NCI-H2196 treated with DMSO at 0.1 percent for 48 hours (cell line): Measurements from ENCODE around the gene TBX19.

Experiments
- DNase-seq: peaks from one replicate; lab custom pipeline; 2025; ENCODE audit not compliant: unreplicated experiment; lab: John Stamatoyannopoulos, UW

TBX19 gene

DNA sequence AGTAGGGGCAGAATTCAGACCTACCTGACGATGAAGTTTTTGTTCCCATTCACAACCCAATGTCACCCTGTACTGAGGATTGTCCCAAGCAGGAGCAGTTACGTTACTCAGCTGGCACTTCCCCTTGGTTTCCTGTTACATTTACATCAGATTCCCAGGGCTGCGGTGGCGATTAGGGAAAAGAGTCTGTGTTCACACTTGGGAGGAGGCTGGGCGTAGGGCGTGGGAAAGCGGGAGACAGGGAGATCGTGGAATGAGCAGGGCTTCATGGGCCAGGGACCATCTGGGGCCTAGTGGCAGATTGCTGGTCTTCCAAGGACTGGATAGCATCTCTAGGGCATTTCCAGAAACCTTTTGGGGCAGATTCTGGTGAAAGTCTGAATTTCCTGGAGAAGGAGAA, 39.0 kb downstream of the TBX19 start:
- no peak for DNase-seq

DNA sequence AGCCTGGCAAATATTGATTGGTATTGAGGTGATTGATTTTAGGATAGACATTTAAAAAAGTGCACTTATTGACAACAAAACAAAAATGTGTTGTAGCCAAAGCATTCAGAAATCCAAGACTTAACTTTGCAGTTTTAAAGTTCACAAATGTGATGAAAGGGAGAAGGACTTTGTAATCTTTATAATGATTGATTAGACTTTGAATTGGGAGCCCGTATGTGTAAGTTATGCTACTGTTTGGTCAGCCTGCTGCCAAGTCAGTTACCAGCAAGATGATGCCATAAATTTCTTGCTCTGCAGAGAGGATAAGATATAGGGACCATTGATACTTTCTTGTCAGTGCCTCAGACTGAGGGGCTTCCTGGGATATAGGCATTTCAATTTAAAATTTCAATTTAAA, 39.5 kb downstream of the TBX19 start:
- DNase-seq = no peak

DNA sequence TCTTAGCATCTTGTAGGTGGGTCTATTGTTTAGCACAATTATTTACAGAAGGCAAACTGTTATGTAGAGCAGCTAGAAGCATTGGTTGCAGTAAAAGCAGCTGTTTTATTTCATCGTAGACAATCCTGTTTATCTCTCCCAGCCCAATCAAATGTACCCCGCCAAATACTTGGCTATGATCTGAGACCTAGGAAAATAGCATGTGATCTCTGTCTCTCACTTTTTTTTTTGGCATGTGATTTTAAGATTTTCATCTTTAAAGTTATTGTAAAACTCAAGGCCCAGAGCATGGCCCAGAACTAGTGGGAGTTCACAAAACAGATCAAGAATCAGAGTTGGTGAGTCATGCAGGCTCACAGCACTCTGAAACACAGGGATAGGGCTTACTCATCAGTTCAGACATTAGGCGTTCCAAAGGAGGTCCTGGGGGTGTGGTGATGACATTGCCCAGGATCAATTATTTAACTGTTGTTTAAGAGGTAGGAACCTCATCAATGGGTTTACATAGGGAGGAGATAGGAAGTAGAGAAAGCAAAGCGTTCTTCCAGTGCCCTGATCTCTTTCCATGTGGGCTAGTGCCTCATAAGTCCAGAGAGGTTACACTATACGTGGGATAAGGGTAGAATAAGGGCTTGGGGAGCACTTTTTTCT, 40.2 kb downstream of the TBX19 start:
- DNase-seq = no peak

DNA sequence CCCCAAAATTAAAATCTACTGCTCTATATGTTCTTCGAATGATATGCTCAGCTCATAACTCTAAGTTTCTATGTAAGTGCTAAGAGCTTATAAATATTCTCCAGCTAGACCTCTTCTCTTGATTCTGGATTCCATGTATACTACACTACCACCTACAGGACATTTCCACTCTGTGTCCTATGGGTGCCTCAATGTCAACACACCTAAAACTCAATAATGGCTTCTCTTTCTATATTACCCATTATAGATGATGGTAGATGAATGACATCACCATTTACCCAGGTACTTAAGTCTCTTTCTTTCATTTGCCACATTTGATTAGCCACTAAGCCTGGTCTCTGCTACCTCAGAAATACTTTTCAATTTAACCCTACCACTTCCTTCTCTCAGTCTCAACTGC, 41.3 kb downstream of the TBX19 start:
- peak; percentile 5 for DNase-seq

DNA sequence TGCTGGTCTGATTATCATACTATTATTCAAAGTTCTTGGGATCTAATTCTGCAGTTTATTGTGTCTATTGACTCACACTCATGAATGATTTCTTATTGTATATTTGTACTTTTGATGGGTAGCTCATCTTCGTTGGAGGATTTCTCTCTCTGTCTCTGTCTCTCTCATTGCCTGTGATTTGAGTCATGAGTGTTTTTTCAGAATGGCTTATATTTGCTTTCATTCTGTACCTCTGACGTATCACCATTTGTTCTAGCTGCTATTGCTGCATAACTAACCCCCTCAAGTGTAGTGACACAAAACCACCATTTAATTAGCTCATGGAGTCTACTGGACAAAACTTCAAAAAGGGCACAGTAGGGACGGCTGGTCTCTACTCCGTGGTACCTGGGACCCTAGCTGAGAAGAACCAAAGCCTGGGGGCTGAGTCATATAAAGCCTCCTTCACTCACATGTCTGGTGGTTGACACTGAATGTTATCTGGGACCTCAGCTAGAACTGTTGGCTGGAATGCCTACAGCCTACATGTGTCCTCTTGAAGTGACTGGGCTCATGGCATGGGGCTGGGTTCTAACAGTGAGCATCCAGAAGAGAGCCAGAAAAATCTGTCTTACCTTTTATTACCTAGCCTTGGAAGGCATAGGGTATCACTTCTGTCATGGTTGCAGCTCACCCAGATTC, 44.2 kb downstream of the TBX19 start:
- no peak for DNase-seq

DNA sequence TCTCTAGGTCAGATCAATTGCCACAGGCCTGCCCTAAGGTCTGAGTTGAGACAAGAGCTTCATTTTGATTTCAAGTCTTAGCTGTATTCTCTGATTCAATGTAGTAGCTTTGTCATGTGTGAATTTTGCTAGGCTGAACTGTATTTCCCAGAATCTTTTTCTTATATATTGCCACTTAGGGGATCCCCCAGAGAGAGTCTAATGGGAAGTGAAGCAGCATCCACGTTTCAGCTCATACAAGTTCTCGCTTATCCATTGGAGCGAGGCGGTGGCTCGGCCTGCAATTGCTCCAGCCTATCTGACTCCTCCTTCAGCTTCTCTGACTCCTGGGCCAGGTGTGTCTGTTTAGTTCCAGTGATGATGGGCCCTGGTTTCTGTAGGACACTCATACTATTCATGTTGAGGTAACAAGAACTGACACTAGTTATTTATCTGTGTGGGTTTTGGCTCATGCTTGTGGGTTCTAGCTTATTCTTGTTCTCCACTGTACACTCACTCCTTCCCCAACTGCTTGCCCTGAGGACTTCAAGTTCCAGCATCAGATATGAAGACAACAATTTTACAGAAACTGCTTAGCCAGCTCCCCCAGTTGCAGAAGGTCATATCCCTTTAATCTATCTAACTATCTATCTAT, 48.2 kb downstream of the TBX19 start:
- DNase-seq = no peak

DNA sequence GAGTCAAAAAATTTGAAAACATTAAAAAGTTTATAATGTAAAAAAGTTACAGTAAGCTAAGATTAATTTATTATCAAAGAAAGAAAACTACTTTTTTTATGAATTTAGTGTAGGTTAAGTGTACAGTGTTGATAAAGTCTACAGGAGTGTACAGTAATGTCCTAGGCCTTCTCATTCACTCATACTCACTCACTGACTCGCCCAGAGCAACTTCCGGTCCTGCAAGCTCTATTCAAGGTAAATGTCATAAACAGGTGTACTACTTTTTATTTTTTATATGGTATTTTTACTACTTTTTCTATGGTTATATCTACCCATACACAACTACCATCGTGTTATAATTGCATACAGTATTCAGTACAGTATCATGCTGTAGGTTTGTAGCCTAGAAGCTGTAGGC, 49.6 kb downstream of the TBX19 start:
- DNase-seq = no peak

DNA sequence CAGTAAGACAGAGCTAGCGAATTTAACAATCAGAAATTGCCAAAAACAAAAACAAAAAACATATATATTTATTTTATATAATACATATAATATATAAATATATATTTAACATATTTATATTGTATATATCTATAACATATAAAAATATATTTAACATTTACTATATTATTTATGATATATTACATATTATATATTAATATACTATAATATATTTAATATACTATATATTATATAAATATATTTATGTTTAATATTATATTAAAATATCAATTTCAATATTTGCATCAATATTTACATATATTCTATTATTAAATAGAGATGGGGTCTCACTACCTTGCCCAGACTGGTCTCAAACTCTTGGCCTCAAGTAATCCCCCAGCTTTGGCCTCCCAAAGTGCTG, 50.9 kb downstream of the TBX19 start:
- DNase-seq = no peak

DNA sequence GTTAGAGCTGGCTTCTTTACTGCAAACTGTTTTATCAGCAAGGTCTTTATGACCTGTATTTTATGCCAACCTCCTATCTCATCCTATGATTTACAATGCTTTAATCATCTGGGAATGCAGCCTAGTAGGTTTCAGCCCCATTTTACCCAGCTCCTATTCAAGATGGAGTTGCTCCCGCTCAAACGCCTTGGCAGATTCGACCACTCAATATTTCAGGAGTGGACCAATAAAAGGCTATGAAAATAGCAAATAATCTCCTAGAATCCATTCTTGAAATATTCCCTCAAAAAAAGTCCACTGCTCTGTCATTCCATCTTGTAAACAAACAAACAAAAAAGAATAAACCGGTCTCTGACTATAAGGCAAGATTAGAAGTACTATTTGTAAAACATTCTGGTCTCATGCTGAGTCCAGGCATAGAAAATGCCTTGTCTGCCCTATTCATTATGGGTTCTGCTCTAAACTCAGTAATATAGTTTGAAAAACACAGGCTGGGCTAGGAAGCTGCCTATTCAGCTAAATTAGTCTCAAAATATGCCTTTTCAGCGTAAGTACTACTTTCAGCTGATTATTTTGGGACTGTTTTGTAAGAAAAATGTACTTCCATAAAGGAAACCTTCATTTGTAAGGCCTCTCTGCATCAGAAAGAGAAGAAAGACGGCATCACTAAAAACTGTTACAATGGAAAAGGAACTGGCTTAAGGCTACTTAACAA, 53.0 kb downstream of the TBX19 start:
- no peak for DNase-seq

DNA sequence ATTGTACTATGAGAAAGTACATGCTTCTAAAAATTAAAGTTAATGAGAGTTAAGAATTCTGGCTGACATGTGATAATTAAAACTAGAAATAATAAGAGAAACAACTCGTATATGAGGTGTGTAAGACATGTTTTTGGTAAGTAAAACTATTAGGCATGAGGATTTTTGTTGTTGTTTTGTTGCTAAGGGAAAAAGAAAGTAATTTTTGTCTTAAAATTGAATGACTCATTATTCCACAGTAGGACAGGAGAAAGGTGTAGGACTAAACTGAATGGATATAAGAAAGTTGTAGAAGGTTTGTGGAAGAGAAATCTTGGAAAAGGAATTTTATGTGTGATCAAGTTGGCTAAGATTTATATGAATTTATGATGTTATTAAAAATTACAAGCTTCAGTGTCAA, 54.8 kb downstream of the TBX19 start:
- DNase-seq = no peak

DNA sequence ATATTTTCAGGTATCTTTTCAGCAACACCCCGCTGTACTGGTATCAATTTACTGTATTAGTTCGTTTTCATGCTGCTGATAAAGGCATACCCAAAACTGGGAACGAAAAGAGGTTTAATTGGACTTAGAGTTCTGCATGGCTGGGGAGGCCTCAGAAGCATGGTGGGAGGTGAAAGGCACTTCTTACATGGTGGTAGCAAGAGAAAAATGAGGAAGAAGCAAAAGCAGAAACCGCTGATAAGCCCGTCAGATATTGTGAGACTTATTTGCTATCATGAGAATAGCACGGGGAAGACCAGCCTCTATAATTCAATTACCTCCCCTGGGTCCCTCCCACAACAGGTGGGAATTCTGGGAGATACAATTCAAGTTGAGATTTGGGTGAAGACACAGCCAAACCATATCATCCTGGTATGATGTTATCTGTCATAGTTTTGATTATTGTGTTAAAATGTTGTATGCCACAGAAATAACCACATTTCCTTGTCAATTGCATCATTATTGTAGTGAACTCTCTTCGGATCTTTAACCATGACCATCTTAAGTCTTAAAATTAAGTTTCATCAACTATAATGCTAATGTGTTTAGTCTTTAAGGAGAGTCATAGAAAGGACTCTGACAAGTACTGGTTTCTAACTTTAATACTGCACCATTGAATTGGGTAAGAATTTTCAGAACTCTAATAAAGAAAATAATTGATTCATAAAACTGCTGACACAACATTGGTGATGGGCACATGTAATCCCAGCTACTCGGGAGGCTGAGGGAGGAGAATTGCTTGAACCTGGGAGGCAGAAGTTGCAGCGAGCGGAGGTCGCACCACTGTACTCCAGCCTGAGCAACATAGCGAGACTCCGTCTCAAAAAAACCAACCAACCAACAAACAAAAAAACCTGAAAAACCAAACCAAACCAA, 58.2 kb downstream of the TBX19 start:
- DNase-seq = no peak

DNA sequence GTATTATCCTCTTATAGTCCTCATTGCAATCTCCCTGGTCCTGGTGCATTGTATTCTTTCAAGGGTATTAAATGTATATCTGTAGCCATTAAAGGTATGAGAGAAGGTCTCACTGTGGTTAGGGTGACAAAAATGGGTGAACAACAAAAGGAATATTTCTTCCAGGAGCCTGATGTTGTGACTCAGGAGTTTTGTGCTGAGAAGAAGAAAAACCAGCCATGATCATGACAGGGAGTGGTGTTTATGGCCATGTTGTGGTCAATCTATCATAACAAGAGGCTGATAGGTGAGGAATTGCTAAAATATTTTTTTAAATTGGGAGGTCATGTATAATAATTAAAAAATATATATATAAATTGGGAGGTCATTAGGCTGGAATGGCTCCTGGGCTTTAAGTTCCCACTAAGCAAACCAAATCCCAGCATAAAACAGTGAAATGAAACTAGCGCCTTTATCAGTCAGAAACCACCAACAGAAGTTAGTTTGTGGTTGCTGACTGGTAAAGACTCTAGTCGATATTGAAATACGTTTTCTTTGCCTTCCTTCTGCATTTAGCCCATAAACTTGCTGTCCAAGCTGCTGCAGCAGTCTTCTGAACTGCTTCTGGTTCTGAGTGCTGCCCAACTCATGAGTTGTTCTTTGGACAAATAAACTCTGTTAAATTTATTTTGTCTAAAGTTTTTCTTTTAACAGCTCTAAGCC, 60.3 kb downstream of the TBX19 start:
- DNase-seq = no peak

DNA sequence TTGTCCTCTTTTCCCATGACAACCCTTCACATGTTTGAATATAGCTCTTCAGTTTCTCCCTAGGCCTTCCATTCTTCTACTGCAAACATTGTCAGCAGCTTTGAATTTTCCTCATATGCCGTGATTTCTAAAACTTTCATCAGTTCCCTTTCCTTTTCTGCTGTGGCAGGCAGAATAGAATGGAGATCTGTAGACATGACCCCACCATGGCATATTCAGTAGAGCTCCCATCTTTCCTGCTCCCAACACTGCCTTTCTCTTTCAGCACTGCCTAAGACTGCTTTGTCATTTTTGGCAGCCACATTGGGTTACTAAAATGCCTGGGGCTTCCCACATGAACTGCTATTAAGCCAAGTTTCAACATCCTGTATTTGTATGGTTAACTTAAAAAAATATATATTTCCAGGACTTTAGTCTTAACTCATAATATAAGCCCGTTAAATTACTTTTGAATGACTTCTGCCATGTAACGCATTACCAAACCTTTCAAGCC, 60.9 kb downstream of the TBX19 start:
- DNase-seq = no peak

DNA sequence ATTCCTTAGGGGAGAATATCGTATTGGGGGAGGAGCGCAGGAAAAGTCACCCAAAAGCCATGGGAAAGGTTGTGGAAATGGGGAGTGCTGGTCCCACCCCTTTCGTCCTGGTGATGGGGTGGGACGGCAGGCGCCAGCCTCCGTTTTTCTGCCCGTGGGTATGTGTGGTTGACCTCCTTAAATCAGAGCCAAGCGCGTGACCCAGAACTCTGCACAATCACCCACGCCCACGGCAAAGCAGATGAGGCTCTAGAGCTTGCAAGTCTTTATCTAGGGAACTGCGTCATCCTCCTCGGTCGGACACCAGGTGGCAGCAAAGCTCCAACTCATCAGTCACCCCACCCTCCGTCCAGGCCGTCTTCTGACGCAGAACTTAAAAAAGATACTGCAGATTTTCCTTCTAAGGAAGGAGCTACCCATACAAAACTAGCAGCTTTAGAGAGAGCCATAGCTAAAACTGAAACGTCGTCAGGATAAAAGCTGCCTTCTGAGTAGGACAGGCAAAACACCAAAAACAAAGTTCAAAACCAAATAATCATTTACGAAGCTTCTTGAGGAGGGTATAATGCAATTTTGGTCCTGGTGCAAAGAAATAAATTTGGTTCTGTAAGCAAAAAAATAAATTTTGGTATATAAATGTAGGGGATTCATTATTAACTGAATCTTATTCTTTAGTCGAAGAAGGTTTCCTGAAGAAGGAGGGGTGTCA, 62.0 kb downstream of the TBX19 start:
- peak; percentile 47 for DNase-seq

DNA sequence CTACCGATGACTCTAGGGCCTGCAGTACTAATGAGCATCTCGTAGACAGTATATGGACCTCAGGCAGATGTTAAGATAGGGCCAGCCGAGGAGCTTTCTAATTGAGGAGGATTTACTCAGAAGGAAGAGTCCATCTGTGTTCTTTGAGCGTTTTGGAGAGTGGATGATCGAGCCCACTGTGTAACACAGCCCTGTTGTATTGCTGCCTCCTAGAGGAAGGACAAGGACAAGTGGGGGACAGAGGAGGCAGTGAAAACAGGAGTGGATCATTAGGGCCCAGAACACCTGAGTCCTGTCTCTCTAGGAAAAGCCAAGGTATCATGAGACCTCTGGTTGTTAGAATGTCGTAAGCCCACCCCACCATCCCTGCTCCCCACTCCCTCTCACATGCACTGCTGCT, 62.9 kb downstream of the TBX19 start:
- no peak for DNase-seq

DNA sequence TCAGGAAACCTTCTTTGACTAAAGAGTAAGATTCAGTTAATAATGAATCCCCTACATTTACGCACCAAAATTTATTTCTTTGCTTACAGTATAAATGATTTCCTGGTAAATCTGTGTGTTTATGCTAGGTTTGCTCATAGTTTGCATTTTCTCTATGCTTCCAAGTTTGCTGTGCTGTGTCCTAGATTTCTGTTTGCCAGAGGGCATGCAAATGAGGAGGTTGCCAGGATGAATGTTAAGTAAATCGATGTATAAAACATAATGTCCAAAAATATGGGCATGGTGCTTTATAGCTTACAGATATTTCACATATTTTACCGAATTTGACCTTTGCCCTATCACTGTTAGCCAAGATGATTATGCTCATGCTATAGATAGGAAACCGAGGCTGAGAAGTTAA, 63.8 kb downstream of the TBX19 start:
- no peak for DNase-seq

DNA sequence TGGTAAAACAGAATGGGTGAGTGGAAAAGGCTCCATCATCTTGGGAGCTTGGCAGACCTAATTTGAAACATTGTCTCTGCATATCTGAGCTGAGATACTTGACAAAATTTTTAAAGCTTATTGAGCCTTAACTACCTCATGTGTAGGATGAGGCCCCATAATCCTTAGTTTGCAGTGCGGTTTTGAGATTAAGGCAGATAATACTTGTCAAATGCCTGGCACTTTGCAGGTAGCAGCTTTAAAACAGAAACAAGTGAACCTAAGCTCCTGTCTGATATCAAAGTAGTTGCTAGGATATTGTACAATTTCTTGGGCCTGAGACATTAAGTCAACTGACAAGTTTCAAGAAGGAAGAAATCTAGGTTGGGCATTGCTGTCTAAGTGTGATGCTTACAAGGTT, 65.3 kb downstream of the TBX19 start:
- no peak for DNase-seq

DNA sequence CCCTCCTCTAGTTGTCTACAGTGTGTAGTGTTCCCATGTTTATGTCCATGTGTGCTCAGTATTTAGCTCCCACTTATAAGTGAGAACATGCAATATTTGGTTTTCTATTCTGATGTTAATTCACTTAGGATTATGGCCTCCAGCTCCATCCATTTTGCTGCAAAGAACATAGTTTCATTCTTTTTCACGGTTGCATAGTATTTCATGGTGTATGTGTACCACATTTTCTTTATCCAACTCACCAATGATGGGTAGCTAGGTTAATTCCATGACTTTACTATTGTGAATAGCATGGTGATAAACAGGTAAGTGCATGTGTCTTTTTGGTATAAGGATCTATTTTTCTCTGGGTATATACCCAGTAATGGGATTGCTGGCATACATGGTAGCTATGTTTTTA, 67.0 kb downstream of the TBX19 start:
- DNase-seq = no peak

DNA sequence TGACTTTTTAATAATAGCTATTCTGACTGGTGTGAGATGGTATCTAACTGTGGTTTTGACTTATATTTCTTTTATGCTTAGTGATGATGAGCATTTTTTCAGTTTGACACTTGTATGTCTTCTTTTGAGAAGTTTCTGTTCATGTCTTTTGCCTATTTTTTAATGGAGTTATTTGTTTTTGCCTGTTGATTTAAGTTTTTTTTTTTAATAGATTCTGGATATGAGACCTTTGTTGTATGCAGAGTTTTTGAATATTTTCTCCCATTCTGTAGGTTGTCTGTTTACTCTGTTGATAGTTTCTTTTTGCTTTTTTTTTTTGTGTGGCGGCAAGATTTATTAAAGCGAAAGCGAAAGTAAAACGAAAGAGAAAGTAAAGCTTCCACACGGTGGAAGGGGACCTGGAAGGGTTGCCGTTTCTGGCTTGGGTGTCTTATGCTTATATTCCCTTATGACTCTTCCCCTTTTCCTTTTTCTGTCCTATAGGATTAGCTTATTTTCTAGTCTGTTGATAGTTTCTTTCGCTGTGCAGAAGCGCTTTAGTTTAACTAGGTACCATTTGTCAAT, 67.6 kb downstream of the TBX19 start:
- no peak for DNase-seq
